ENCODE results near the gene PBX1.

PBX1 gene

DNA sequence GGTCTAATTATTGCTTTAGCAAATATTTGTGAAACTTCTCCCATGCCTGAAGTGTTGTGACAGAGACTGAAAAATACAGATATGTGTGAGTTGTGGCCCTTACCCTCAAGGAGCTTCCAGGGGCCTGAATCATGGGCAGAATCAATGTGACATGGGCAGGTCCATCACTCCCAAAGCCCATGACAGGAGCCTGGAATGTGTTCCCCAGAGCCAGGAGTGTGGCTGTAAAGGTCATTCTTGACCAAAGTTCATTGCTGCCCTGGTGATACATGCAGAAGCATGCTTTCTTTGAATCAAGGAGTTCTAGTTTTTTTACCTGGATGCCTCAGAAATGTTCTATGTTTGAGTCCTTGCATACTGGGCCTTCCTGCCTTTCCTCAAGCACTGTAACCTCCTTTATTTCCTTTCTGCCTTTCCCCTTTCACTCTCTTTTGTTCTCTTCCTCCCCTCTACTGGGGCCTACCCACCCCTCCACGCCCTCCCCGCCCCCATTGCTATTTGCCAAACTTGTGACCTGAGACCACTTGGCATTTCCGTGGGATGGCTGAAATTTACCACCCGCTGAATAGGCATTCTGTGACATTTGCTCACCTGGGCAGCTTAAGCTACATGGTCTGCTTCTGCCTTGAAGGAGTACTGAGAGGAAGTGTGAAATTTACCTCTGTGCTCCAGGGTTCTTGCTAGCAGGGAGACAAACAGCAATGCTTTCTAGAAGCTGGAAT lies 19.7 kb downstream of the PBX1 start:
- ChIA-PET CTCF (no interaction called here), POLR2A (ENCODE audit: low non-redundant PET) (no interaction called here)
- DNase-seq (ENCODE audit: low spot score), result no peak
- TF ChIP-seq, protein P1, sequence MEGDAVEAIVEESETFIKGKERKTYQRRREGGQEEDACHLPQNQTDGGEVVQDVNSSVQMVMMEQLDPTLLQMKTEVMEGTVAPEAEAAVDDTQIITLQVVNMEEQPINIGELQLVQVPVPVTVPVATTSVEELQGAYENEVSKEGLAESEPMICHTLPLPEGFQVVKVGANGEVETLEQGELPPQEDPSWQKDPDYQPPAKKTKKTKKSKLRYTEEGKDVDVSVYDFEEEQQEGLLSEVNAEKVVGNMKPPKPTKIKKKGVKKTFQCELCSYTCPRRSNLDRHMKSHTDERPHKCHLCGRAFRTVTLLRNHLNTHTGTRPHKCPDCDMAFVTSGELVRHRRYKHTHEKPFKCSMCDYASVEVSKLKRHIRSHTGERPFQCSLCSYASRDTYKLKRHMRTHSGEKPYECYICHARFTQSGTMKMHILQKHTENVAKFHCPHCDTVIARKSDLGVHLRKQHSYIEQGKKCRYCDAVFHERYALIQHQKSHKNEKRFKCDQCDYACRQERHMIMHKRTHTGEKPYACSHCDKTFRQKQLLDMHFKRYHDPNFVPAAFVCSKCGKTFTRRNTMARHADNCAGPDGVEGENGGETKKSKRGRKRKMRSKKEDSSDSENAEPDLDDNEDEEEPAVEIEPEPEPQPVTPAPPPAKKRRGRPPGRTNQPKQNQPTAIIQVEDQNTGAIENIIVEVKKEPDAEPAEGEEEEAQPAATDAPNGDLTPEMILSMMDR (conservative IDR thresholded peaks at IDR 0.05; ENCODE audit: low read depth), result no peak
- H3K27ac ChIP-seq, result no peak overlapping the region

DNA sequence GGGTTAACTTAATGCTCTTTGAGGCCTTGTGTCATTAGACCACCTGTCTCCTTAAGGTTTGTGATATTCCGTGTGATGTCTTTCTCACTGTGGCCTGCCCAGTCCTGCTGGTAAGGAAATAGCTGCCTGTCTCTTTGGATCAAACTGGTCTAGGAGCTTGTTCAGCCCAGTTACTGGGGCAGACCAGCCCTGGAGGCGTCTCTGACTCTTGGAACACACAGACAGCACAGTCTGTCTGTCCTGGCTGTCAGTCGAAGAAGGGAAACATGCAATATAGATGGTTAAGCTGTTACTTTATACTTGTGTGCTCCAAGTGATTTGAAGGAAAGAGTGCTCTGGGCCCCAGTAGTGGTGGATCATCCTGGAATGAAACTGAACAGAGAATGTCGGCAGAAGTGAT lies 20.4 kb downstream of the PBX1 start:
- CTCF ChIA-PET, result interaction anchor here (1.1 kb wide), 1 partner anchor 21 kb away, joined by 3 read pairs; the partner anchor contains the start of gene PBX1
- POLR2A ChIA-PET (ENCODE audit: low non-redundant PET), result no interaction called here
- H3K27ac ChIP-seq, result no peak overlapping the region
- no peak for DNase-seq (ENCODE audit: low spot score)
- TF ChIP-seq, protein P1 (conservative IDR thresholded peaks at IDR 0.05; ENCODE audit: low read depth), result no peak

DNA sequence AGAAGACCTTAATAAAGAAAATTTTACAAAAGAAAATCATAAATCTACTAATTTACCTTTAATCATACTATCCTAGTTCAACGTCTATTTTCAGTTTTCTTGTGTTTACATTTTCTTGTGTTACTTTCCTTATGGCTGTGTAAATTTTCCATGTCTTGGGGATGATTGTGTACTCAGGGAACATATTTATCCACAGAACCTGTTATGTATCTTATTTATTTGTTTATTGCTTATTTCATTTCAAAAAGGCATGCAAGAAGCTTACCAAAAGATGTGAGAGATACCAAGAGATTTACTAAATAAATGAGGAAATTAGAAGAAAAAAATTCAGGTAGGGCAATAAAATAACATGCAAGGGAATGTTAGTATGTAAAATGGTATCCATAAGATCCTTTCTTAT lies 22.8 kb downstream of the PBX1 start:
- DNase-seq (ENCODE audit: low spot score), result no peak
- ChIA-PET POLR2A (ENCODE audit: low non-redundant PET) (no interaction called here), CTCF (interaction anchor here (0.6 kb wide), 1 partner anchor 14 kb away, joined by 3 read pairs; no protein-coding TSS in a partner anchor)
- no peak overlapping the region for H3K27ac ChIP-seq
- TF ChIP-seq, protein P1 (conservative IDR thresholded peaks at IDR 0.05; ENCODE audit: low read depth), result no peak

DNA sequence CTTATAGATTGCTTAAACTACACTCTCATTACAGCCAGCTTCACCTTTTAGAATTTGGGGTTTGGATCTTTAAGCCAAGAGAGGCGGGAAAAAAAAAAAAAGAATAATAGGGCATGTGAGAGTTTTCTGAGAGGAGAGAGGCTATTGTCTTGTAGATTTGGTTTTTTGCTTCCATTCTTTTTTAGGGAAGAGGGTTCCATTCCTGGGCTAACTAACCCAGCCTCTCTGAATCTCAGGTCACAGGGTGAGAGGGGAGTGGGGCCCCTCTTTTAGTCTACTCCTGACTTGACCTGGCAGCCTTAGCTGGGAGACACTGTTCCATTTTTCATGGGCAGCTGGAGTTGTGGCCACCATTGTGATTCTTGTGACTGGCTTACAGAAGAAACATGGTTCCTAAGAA lies 24.2 kb downstream of the PBX1 start:
- no peak overlapping the region for H3K27ac ChIP-seq
- ChIA-PET CTCF (interaction anchor here (0.6 kb wide), 1 partner anchor 139 kb away, joined by 5 read pairs; no protein-coding TSS in a partner anchor), POLR2A (ENCODE audit: low non-redundant PET) (no interaction called here)
- TF ChIP-seq, protein P1 (conservative IDR thresholded peaks at IDR 0.05; ENCODE audit: low read depth), result no peak
- no peak for DNase-seq (ENCODE audit: low spot score)

DNA sequence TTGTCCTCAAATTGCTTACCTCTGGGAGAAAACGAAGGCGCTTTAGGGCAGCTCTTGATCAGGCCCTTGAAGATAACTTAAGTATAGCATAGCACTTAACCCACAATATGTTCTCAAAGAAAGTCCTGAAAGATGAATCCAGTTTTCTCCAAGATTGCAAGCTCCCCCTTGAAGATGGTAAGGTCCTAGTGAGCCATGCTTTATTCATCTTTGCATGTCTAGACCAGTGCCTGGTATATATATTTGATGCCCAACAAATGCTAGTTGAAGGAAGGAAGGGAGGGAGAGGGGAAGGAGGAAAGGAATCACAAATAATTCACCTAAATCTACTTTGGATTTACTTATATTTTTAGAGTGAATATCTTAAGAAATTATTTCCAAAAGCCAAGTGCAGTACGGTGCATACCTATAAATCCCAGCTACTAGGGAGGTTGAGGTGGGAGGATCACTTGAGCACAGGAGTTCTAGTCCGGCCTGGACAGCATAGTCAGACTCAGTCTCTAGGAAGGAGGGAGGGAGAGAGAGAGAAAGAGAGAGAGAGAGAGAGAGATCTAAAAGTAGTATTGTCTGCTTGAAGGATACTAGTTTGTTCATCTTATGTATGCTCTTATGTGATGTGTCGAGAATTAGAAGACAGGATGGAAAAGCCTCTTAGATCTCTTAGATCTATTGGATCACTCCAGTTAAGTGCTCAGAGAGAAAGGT lies 25.0 kb downstream of the PBX1 start:
- TF ChIP-seq, protein P1 (conservative IDR thresholded peaks at IDR 0.05; ENCODE audit: low read depth), result no peak
- DNase-seq (ENCODE audit: low spot score), result no peak
- H3K27ac ChIP-seq, result no peak overlapping the region
- ChIA-PET CTCF (no interaction called here), POLR2A (ENCODE audit: low non-redundant PET) (no interaction called here)

DNA sequence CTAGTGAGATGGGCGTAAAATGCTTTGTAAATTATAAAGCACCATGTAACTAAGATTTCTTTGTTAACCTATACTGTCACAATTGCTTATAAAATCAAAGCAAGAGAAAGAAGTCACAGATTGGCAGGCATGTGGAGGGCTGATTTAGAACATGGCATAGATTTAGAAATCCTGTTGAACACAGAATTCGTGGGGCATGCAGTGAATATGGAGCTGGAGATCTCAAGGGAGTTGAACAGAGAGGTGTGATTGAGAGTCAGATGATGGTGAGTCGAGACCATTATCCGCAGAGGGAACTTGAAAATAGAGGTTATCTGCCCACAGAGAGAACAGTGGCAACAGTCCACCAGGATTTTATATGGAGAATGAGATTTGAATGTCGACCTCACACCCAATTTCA lies 27.6 kb downstream of the PBX1 start:
- no peak for DNase-seq (ENCODE audit: low spot score)
- ChIA-PET CTCF (no interaction called here), POLR2A (ENCODE audit: low non-redundant PET) (no interaction called here)
- H3K27ac ChIP-seq, result no peak overlapping the region
- TF ChIP-seq, protein P1 (conservative IDR thresholded peaks at IDR 0.05; ENCODE audit: low read depth), result no peak
